GM23338 (cell line): Measurements from ENCODE around the gene FASLG. TPM values are rescaled to one million over a fixed set of nuclear protein-coding genes. Genes with fewer than 3 reads are reported as not detected.

Source experiments
- ATAC-seq: fragments of 200-7000 bp; cut with Tn5 transposase; 3 replicates; pipeline ENCODE4 v1.9.1; 2020
- DNase-seq: peaks from one replicate; pipeline ENCODE4 v3.0.0-alpha.2; 2015; ENCODE audit warnings: low spot score
- H2AFZ ChIP-seq: fragments of 200-600 bp; sonication (generic); 2 replicates; pipeline ENCODE4 v1.8.0; 2016; ENCODE audit warnings: antibody characterized with exemption, mild to moderate bottlenecking, moderate library complexity
- H3F3A ChIP-seq: fragments of 200-600 bp; sonication (generic); replicated peaks from 2 replicates; pipeline ENCODE4 v1.8.0; 2017; ENCODE audit warnings: antibody characterized with exemption, mixed run types, low read depth
- H3K27ac ChIP-seq: fragments of 200-600 bp; sonication (generic); 2 replicates; pipeline ENCODE4 v1.6.1; 2016; ENCODE audit warnings: low read depth
- H3K27me3 ChIP-seq: fragments of 200-600 bp; sonication (generic); 2 replicates; pipeline ENCODE4 v1.8.0; 2016; ENCODE audit warnings: mild to moderate bottlenecking, mixed run types, moderate library complexity; ENCODE audit not compliant: insufficient read depth
- H3K36me3 ChIP-seq: fragments of 200-600 bp; sonication (generic); 2 replicates; pipeline ENCODE4 v1.8.0; 2016; ENCODE audit warnings: mild to moderate bottlenecking; ENCODE audit not compliant: insufficient read depth
- H3K4me1 ChIP-seq: fragments of 200-600 bp; sonication (generic); 2 replicates; pipeline ENCODE4 v1.8.0; 2016; ENCODE audit warnings: mild to moderate bottlenecking, moderate library complexity; ENCODE audit not compliant: insufficient read depth
- H3K4me2 ChIP-seq: fragments of 200-600 bp; sonication (generic); 2 replicates; pipeline ENCODE4 v1.7.1; 2017; ENCODE audit warnings: mixed run types
- H3K4me3 ChIP-seq: fragments of 200-600 bp; sonication (generic); 2 replicates; pipeline ENCODE4 v1.6.1; 2016; ENCODE audit warnings: mixed run types
- H3K79me2 ChIP-seq: fragments of 200-600 bp; sonication (generic); replicated peaks from 2 replicates; pipeline ENCODE4 v1.8.0; 2017; ENCODE audit warnings: mild to moderate bottlenecking; ENCODE audit not compliant: insufficient read depth
- H3K9me2 ChIP-seq: fragments of 200-600 bp; sonication (generic); 2 replicates; pipeline ENCODE4 v1.8.0; 2017; ENCODE audit not compliant: insufficient read depth
- H4K20me1 ChIP-seq: fragments of 200-600 bp; sonication (generic); replicated peaks from 2 replicates; pipeline ENCODE4 v1.8.0; 2017; ENCODE audit warnings: mild to moderate bottlenecking; ENCODE audit not compliant: insufficient read depth
- H3K27ac Mint-ChIP-seq: 2 replicates; pipeline ENCODE4 v1.8.0; 2020; ENCODE audit warnings: inconsistent platforms, mild to moderate bottlenecking, moderate library complexity, mixed read lengths
- H3K27me3 Mint-ChIP-seq: 3 replicates; pipeline ENCODE4 v1.8.0; 2022; ENCODE audit warnings: low read depth, mild to moderate bottlenecking, moderate library complexity, mixed read lengths, inconsistent platforms; ENCODE audit not compliant: insufficient read depth, poor library complexity
- H3K36me3 Mint-ChIP-seq: 3 replicates; pipeline ENCODE4 v1.8.0; 2021; ENCODE audit warnings: low read depth, mild to moderate bottlenecking, inconsistent platforms, moderate library complexity, mixed read lengths
- H3K4me1 Mint-ChIP-seq: 3 replicates; pipeline ENCODE4 v1.8.0; 2020; ENCODE audit warnings: mild to moderate bottlenecking, inconsistent platforms, mixed read lengths
- H3K4me3 Mint-ChIP-seq: 3 replicates; pipeline ENCODE4 v1.8.0; 2021; ENCODE audit warnings: moderate library complexity, mild to moderate bottlenecking, inconsistent platforms, mixed read lengths
- H3K9me3 Mint-ChIP-seq: 3 replicates; pipeline ENCODE4 v1.8.0; 2020; ENCODE audit warnings: moderate library complexity, mild to moderate bottlenecking, inconsistent platforms, mixed read lengths
- CREB1 ChIP-seq: fragments of 250-450 bp; sonication (Bioruptor Pico); IDR thresholded peaks from 2 replicates; pipeline ENCODE4 v1.5.0; 2020; ENCODE audit warnings: low read depth, mild to moderate bottlenecking, moderate library complexity
- EZH2 ChIP-seq: fragments of 200-600 bp; sonication (generic); IDR thresholded peaks from one replicate; pipeline ENCODE4 v1.8.0; 2017; ENCODE audit warnings: antibody characterized with exemption, mild to moderate bottlenecking, low read depth; ENCODE audit not compliant: unreplicated experiment
- EZH2phosphoT487 ChIP-seq: fragments of 200-600 bp; sonication (generic); IDR thresholded peaks from one replicate; pipeline ENCODE4 v1.8.1; 2018; ENCODE audit warnings: antibody characterized with exemption; ENCODE audit not compliant: unreplicated experiment
- JUNB ChIP-seq: IDR thresholded peaks from one replicate; pipeline ENCODE4 v1.6.1; 2016; ENCODE audit warnings: antibody characterized with exemption; ENCODE audit not compliant: unreplicated experiment
- NANOG ChIP-seq: IDR thresholded peaks from 2 replicates; pipeline ENCODE4 v1.6.1; 2016; ENCODE audit warnings: antibody characterized with exemption, borderline replicate concordance
- POLR2AphosphoS5 ChIP-seq: IDR thresholded peaks from 2 replicates; pipeline ENCODE4 v1.6.1; 2016; ENCODE audit warnings: antibody characterized with exemption, low read depth
- STAT1 ChIP-seq: IDR thresholded peaks from one replicate; pipeline ENCODE4 v1.6.1; 2016; ENCODE audit warnings: antibody characterized with exemption; ENCODE audit not compliant: unreplicated experiment
- ZNF114 ChIP-seq: fragments of 250-450 bp; sonication (Bioruptor Pico); IDR thresholded peaks from 2 replicates; pipeline ENCODE4 v1.5.0; 2020; ENCODE audit warnings: mild to moderate bottlenecking, moderate library complexity
- ZNF331 ChIP-seq: fragments of 250-450 bp; sonication (Bioruptor Pico); IDR thresholded peaks from 2 replicates; pipeline ENCODE4 v1.5.0; 2020; ENCODE audit warnings: low read depth, mild to moderate bottlenecking, moderate library complexity
- polyA plus RNA-seq: library from polyadenylated mRNA; unstranded; fragments of >200 nt; fragmentation: Nextera tagmentation; extraction: Ambion mirVana; gene quantifications from 2 replicates; pipeline ENCODE4 v1.2.1, GENCODE V29; 2016
- total RNA-seq: library from RNA; depleted of rRNA; stranded (reverse); fragments of >200 nt; shearing (Covaris generic); gene quantifications from 2 replicates; pipeline ENCODE4 v1.2.3, GENCODE V29; 2014
- TF ChIP-seq, protein P1 (sequence below), 2 experiments: fragments of 200-600 bp in 1 of 2; sonication (generic) in 1 of 2; conservative IDR thresholded peaks; 2 replicates each; pipeline versions ENCODE4 v1.5.1 to v1.6.1; 2016 to 2017; ENCODE audit warnings: antibody characterized with exemption in 2 of 2, low read depth in 2 of 2, mild to moderate bottlenecking in 2 of 2, moderate library complexity in 1 of 2
- TF ChIP-seq, protein P2 (sequence below): IDR thresholded peaks from one replicate; pipeline ENCODE4 v1.6.1; 2018; ENCODE audit warnings: antibody characterized with exemption; ENCODE audit not compliant: unreplicated experiment
- TF ChIP-seq, protein P3 (sequence below): IDR thresholded peaks from 2 replicates; pipeline ENCODE4 v1.6.1; 2016; ENCODE audit warnings: antibody characterized with exemption
- TF ChIP-seq, protein P4 (sequence below): fragments of 250-450 bp; sonication (Bioruptor Pico); IDR thresholded peaks from 2 replicates; pipeline ENCODE4 v1.5.0; 2020; ENCODE audit warnings: mild to moderate bottlenecking, moderate library complexity

Gene FASLG
- total and polyA plus RNA-seq, 2 experiments from 2014 or later: not detected

DNA sequence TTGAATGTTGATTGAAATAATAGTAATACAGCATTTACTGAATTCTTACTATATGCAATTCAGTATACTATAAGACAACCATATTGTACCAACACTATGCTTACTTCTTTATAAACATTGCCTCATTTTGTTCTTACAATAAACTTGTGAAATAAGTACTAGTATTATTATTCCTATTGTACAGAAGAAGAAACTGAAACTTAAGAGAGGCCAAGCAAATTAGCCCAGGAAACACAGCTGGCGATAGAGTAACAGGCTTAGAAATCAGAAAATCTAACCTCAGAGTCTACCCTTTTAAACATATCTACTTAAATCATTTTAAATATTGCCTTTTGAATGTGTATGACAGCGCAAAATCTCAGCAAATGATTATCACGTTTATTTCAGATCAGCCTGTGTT lies 41.7 kb downstream of the FASLG start:
- no peaks in the 10 kb centered on the region for H4K20me1 ChIP-seq
- no peak overlapping the region for H3K4me3 Mint-ChIP-seq

More for the DNA sequence above, 41.7 kb downstream of the FASLG start:
- no peak for TF ChIP-seq NANOG
- TF ChIP-seq, protein P1, sequence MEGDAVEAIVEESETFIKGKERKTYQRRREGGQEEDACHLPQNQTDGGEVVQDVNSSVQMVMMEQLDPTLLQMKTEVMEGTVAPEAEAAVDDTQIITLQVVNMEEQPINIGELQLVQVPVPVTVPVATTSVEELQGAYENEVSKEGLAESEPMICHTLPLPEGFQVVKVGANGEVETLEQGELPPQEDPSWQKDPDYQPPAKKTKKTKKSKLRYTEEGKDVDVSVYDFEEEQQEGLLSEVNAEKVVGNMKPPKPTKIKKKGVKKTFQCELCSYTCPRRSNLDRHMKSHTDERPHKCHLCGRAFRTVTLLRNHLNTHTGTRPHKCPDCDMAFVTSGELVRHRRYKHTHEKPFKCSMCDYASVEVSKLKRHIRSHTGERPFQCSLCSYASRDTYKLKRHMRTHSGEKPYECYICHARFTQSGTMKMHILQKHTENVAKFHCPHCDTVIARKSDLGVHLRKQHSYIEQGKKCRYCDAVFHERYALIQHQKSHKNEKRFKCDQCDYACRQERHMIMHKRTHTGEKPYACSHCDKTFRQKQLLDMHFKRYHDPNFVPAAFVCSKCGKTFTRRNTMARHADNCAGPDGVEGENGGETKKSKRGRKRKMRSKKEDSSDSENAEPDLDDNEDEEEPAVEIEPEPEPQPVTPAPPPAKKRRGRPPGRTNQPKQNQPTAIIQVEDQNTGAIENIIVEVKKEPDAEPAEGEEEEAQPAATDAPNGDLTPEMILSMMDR (conservative IDR thresholded peaks at IDR 0.05; ENCODE audit: low read depth in 2 of 2): no peak
- TF ChIP-seq, protein P2, sequence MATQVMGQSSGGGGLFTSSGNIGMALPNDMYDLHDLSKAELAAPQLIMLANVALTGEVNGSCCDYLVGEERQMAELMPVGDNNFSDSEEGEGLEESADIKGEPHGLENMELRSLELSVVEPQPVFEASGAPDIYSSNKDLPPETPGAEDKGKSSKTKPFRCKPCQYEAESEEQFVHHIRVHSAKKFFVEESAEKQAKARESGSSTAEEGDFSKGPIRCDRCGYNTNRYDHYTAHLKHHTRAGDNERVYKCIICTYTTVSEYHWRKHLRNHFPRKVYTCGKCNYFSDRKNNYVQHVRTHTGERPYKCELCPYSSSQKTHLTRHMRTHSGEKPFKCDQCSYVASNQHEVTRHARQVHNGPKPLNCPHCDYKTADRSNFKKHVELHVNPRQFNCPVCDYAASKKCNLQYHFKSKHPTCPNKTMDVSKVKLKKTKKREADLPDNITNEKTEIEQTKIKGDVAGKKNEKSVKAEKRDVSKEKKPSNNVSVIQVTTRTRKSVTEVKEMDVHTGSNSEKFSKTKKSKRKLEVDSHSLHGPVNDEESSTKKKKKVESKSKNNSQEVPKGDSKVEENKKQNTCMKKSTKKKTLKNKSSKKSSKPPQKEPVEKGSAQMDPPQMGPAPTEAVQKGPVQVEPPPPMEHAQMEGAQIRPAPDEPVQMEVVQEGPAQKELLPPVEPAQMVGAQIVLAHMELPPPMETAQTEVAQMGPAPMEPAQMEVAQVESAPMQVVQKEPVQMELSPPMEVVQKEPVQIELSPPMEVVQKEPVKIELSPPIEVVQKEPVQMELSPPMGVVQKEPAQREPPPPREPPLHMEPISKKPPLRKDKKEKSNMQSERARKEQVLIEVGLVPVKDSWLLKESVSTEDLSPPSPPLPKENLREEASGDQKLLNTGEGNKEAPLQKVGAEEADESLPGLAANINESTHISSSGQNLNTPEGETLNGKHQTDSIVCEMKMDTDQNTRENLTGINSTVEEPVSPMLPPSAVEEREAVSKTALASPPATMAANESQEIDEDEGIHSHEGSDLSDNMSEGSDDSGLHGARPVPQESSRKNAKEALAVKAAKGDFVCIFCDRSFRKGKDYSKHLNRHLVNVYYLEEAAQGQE: no peak
- TF ChIP-seq POLR2AphosphoS5: no peak
- no peak for TF ChIP-seq STAT1
- TF ChIP-seq EZH2: no peak
- TF ChIP-seq, protein P3, sequence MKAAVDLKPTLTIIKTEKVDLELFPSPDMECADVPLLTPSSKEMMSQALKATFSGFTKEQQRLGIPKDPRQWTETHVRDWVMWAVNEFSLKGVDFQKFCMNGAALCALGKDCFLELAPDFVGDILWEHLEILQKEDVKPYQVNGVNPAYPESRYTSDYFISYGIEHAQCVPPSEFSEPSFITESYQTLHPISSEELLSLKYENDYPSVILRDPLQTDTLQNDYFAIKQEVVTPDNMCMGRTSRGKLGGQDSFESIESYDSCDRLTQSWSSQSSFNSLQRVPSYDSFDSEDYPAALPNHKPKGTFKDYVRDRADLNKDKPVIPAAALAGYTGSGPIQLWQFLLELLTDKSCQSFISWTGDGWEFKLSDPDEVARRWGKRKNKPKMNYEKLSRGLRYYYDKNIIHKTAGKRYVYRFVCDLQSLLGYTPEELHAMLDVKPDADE: no peak
- TF ChIP-seq, protein P4, sequence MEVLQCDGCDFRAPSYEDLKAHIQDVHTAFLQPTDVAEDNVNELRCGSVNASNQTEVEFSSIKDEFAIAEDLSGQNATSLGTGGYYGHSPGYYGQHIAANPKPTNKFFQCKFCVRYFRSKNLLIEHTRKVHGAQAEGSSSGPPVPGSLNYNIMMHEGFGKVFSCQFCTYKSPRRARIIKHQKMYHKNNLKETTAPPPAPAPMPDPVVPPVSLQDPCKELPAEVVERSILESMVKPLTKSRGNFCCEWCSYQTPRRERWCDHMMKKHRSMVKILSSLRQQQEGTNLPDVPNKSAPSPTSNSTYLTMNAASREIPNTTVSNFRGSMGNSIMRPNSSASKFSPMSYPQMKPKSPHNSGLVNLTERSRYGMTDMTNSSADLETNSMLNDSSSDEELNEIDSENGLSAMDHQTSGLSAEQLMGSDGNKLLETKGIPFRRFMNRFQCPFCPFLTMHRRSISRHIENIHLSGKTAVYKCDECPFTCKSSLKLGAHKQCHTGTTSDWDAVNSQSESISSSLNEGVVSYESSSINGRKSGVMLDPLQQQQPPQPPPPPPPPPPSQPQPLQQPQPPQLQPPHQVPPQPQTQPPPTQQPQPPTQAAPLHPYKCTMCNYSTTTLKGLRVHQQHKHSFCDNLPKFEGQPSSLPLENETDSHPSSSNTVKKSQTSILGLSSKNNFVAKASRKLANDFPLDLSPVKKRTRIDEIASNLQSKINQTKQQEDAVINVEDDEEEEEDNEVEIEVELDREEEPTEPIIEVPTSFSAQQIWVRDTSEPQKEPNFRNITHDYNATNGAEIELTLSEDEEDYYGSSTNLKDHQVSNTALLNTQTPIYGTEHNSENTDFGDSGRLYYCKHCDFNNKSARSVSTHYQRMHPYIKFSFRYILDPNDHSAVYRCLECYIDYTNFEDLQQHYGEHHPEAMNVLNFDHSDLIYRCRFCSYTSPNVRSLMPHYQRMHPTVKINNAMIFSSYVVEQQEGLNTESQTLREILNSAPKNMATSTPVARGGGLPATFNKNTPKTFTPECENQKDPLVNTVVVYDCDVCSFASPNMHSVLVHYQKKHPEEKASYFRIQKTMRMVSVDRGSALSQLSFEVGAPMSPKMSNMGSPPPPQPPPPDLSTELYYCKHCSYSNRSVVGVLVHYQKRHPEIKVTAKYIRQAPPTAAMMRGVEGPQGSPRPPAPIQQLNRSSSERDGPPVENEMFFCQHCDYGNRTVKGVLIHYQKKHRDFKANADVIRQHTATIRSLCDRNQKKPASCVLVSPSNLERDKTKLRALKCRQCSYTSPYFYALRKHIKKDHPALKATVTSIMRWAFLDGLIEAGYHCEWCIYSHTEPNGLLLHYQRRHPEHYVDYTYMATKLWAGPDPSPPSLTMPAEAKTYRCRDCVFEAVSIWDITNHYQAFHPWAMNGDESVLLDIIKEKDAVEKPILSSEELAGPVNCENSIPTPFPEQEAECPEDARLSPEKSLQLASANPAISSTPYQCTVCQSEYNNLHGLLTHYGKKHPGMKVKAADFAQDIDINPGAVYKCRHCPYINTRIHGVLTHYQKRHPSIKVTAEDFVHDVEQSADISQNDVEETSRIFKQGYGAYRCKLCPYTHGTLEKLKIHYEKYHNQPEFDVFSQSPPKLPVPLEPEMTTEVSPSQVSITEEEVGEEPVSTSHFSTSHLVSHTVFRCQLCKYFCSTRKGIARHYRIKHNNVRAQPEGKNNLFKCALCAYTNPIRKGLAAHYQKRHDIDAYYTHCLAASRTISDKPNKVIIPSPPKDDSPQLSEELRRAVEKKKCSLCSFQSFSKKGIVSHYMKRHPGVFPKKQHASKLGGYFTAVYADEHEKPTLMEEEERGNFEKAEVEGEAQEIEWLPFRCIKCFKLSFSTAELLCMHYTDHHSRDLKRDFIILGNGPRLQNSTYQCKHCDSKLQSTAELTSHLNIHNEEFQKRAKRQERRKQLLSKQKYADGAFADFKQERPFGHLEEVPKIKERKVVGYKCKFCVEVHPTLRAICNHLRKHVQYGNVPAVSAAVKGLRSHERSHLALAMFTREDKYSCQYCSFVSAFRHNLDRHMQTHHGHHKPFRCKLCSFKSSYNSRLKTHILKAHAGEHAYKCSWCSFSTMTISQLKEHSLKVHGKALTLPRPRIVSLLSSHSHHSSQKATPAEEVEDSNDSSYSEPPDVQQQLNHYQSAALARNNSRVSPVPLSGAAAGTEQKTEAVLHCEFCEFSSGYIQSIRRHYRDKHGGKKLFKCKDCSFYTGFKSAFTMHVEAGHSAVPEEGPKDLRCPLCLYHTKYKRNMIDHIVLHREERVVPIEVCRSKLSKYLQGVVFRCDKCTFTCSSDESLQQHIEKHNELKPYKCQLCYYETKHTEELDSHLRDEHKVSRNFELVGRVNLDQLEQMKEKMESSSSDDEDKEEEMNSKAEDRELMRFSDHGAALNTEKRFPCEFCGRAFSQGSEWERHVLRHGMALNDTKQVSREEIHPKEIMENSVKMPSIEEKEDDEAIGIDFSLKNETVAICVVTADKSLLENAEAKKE (CRISPR knock-in tag): no peak
- no peak for TF ChIP-seq CREB1 (CRISPR knock-in tag)
- no peak for TF ChIP-seq EZH2phosphoT487
- TF ChIP-seq JUNB: no peak
- TF ChIP-seq ZNF114 (CRISPR knock-in tag): no peak
- no peak for TF ChIP-seq ZNF331 (CRISPR knock-in tag)
- Mint-ChIP-seq H3K4me1 (peaks cover 14% of the 10 kb centered on the region; the same call in 2 of the 3 replicates), H3K36me3 (no peaks in the 10 kb centered on the region), H3K9me3 (no peaks in the 10 kb centered on the region), H3K27ac (no peak overlapping the region), H3K27me3 (no peaks in the 10 kb centered on the region)
- Histone ChIP-seq H3K4me1 (peaks cover 11% of the 10 kb centered on the region; the same call in 1 of the 2 replicates), H3K4me3 (no peak overlapping the region), H3K79me2 (no peaks in the 10 kb centered on the region), H3K9me2 (peaks cover 20% of the 10 kb centered on the region), H3K36me3 (no peaks in the 10 kb centered on the region), H3K27me3 (no peaks in the 10 kb centered on the region), H2AFZ (no peak overlapping the region), H3F3A (no peaks in the 10 kb centered on the region), H3K27ac (no peak overlapping the region), H3K4me2 (no peak overlapping the region)
- DNase-seq: no peak
- ATAC-seq: no peak
